Measurements from ENCODE around the gene TFAP2C.
"Not testable (repeated sequence)": the region's sequence is repeated elsewhere in the genome, so short reads cannot be mapped to it uniquely, and the experiment has no call there.

TFAP2C gene

DNA sequence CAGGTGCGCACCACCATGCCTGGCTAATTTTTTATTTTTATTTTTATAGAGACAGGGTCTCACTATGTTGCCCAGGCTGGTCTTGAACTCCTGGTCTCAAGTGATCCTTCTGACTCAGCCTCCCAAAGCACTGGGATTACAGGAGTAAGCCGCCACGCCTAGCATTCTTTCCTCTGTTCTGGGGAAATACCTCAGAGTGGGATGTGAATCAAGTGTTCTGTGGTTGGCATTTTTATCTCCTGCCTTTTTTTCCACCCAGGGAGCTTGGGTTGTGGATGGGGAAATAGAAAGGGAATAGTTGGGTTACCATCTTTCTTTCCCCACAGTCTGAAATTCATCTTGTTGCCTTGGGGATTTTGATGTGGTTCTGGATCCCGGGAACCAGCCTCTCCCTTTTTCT lies 24.1 kb downstream of the TFAP2C start:
- no peak for DNase-seq (ENCODE audit: low read depth in 2 of 2)

DNA sequence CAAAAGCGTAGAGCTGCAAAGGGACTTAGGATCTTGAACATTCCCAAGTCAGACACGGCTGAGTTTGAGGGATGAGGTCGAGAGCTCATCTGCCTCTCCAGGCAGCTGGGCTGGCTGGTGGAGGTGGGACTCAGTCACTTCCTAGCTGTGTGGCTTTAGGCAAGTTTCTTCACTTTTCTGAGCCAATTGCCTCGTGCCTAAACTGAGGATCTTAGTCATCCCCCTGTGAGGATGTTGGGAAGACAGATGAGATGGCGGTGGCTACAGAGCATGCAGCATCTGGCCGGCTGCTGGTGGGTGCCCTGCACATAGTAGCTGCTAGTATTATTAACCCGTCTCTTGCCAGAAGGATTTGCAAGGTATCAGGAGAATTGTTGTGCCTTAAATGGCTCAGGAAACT lies 27.5 kb downstream of the TFAP2C start:
- DNase-seq (ENCODE audit: low read depth in 2 of 2): no peak

DNA sequence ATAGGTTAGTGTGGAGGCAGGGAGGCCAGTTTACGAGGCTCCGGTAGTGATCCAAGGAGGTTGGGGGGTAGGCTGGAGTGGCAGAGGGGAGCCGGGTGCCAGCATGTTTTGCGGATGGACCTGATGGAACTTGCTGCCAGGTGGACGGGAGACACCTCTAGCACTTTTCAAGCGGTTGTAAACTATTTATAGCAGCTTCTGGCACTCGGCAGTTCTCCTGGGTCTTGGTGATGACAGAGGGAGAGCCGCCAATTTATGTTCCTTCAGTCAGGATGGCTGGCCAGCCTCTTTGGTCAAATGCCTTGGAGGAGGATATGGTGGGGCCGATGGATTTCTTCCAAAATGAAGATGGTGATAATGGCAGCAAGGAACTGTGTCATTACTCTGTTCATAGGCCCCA lies 28.8 kb downstream of the TFAP2C start:
- no peak for DNase-seq (ENCODE audit: low read depth in 2 of 2)

DNA sequence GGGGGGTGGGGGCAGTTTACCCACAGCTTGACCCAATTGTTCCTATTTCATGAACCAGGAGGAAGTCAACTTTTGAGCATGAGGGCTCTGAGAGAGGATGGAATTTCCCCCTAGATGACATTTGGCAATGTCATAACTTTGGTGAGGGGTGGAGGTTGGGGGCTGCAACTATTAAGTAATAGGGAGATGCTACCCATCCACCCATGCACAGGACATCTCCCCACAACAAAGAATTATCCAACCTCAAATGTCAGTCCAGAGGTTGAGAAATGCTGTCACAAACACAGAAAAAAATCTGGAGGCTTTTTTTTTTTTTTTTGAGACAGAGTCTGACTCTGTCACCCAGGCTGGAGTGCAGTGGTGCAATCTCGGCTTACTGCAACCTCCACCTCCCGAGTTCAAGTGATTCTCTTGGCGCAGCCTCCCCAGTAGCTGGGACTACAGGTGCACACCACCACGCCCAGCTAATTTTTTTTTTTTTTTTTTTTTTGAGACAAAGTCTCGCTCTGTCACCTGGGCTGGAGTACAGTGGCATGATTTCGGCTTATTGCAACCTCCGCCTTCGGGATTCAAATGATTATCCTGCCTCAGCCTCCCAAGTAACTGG lies 29.3 kb downstream of the TFAP2C start:
- not testable (repeated sequence) for DNase-seq (ENCODE audit: low read depth in 2 of 2)

DNA sequence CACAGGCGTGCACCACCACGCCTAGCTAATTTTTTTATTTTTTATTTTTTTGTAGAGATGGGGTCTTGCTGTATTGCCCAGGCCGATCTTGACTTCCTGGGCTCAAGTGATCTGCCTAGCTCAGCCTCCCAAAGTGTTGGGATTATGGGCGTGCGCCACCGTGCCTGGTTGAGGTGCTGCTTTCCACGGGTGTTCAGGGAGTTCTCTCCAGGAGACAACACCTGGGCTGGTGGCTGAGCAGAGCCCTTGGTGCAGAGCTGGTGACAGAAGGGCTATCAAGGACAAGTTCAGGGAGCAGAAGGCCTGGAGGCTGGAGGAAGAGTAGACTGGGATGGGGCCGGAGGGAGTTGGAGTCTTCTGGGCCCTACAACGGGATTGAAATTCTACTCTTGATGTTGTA lies 34.6 kb downstream of the TFAP2C start:
- DNase-seq (ENCODE audit: low read depth in 2 of 2): no peak

DNA sequence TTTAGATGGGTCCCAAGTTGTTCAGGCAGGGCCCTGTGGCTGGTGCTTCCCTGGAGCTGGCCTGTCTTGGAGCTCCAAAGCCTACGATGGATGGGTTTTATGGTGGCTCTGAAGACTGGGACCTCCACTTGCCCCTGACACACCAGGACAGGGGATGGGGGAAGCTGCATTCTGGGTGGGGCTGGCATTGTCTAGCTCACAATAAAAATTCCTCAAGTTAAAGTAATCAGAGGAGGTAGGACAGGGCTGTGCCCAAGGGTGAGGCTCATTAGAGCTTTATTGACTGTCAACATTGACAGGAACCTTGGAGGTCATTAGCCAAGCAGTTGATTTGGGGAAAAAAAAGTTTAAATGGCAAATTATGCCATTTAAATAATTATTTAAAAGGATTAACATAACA lies 35.7 kb downstream of the TFAP2C start:
- no peak for DNase-seq (ENCODE audit: low read depth in 2 of 2)

DNA sequence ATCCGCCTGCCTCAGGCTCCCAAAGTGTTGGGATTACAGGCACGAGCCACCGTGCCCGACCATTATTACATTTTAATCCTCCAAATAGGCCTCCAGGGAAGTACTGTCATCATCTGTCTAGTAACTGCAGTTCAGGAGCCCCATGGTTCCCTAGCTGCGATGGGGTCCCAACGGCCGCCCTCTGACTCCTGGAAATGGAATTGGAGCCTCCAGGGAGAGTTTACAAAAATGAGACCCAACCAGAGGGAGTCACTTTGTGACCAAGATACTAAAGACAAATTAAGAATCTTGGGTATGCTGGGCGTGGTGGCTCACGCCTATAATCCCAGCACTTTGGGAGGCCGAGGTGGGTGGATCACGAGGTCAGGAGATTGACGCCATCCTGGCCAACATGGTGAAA lies 36.7 kb downstream of the TFAP2C start:
- no peak for DNase-seq (ENCODE audit: low read depth in 2 of 2)

DNA sequence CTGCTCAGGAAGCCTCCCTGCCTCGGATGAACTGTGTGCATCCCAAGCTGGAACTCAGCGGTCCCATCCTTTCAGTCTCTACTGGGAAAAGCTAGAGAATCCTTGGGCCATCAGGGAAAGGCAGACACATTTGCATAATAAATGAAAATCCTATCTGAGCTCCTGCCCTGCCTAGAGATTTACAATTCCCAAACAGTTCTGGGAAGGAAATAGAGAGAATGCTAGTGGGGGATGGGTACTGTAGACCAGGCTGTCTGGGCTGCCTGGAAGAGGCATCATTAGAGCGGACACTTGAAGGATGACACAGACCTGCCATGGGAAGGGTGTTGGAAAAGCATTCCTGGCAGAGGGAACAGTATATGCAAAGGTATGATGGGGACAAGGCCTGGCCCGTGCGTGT lies 44.3 kb downstream of the TFAP2C start:
- DNase-seq (ENCODE audit: low read depth in 2 of 2): no peak

DNA sequence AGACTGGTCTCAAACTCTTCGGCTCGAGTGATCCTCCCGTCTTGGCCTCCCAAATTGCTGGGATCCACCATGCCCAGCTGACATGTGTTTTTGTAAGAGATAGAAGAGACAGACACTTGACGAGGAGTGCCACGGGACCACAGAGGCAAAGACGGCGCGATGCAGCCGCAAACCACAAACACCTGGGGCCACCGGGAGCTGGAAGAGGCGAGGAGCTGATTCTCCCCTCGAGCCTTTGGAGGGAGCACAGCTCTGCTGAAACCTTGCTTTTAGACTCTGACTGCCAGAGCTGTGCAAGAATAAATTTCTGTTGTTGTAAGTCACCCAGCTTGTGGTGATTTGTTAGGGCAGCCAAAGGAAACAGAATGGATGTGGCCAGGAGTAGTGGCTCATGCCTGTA lies 46.9 kb downstream of the TFAP2C start:
- no peak for DNase-seq (ENCODE audit: low read depth in 2 of 2)

DNA sequence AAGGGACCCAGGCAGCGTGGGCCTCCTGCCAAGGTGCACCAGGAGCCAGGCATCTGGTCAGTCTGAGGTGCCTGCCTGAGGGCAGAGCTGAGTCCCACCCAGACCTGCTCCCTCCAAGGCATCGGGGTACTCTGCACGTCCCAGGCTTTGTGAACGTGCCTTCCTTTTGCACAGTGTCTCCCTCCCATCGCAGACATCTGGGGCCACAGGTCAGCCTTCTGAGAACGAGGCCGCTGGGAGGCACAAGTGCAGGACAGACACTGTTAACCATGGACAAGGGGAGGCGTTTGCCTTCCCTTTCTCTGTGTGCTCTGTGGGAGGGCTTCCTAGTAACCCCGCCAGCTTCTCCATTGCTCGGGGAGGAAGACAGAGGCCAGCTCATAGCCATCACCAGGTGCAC lies 47.6 kb downstream of the TFAP2C start:
- no peak for DNase-seq (ENCODE audit: low read depth in 2 of 2)

DNA sequence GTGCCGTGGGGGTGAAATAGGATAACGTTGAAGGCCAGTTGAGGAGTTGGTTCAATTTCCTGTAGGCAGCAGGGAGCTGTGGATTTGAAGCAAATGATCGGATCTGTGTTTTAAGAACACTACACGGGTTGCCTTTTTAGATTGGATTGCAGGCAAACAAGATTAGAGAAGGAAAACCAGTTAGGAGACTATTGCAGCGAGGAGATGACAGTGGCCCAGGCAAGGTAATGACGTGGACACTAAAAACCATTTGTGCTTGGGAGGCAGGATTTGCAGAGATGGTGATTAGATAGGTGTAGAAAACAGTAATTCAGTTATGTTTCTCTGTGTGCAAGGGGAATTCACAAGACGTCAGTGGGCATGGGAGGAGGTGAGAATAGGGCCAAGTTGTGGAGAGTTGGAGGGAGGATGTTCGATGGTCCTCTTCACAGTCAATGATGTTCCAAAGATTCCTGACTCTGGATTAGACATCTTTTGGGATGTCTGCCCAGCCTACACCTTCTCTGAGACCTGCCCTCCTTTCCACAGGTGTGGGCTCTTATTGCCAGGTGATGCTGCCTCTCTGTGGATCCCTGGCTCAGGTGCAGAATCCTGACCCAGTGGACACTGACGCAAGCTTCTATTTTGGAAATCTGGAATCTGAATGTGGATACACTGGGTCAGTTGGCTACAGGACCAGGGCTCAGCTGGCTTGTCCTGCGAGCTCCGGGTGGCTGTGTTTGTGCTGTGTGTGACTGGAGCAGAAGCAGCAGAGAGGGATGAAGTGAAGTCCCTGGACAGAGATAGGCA lies 54.2 kb downstream of the TFAP2C start:
- DNase-seq (ENCODE audit: low read depth in 2 of 2): no peak

DNA sequence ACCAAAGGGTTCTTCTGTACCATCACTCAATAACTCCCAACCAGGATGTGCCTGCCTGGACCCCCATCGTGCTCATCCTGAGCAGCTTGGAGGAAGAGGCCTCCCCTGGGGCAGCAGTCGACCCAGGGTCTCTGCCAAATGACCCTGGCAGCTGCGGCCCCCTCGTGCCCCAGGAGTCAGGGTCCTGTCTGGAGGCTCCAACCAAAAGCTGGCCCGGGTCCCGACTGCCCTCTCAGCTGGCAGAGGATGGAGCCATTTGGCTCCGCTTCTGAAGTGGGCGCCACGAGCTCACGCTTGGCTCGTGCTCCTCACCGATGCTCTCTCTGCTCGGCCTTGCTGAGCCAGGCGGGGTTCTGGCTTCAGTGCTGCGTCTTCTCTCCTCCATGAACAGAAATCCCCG lies 56.8 kb downstream of the TFAP2C start:
- DNase-seq (ENCODE audit: low read depth in 2 of 2): no peak

DNA sequence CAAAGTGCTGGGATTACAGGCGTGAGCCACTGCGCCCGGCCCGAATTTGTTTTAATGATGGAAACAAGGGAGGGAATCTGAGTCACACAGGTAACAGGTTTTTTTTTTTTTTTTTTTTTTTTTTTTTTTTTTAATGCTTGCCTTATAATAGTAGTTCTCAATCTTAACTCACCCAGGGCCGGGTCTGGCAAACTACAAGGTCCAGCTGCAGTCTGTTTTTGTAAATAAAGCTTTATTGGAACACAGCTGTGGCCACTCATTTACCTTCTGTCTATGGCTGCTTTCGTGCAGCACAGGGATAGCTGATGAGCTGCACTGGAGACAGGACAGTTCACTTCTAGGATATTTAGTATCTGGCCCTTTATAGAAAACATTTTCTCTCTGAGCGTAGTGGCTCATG lies 58.0 kb downstream of the TFAP2C start:
- DNase-seq (ENCODE audit: low read depth in 2 of 2): no peak

DNA sequence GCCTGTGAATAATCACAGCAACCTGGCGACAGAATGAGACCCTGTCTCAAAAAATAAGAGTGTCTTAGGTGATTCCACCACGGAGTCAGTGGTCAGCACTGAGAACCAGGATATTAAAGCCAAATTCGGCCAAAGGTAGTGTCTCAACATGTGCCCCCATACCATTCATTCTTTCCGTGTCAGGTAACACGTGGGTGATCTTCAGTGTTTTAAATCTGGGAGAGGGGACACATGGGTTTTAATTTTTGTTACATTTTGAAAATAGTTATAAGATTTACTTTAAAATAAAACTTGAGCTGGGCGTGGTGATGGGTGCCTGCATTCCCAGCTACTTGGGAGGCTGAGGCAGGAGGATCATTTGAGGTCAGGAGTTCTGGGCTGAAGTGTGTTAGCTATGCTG lies 59.0 kb downstream of the TFAP2C start:
- no peak for DNase-seq (ENCODE audit: low read depth in 2 of 2)
